HepG2 (cell line): ENCODE measurements around the gene OSGIN1. TPM values are rescaled to one million over a fixed set of nuclear protein-coding genes. Genes with fewer than 3 reads are reported as not detected.

ENCODE experiments used
- EED ChIP-seq: sonication (generic); formaldehyde crosslinking; IDR thresholded peaks from 2 replicates; pipeline ENCODE4 v1.5.0; 2020; ENCODE audit warnings: mild to moderate bottlenecking, missing genetic modification reagents
- REL ChIP-seq: sonication (generic); formaldehyde crosslinking; conservative IDR thresholded peaks from 2 replicates; pipeline ENCODE4 v1.8.0; 2022; ENCODE audit warnings: mild to moderate bottlenecking, missing genetic modification reagents, moderate library complexity
- RXRB ChIP-seq: IDR thresholded peaks from 2 replicates; pipeline ENCODE4 v1.6.1; 2016; ENCODE audit warnings: borderline replicate concordance, missing genetic modification reagents, missing compliant biosample characterization
- SP1 ChIP-seq, 2 experiments: fragments of 450-650 bp in 1 of 2; sonication (generic) in 1 of 2; formaldehyde crosslinking in 1 of 2; IDR thresholded peaks; 2 replicates each; pipeline versions ENCODE4 v1.4.0 to v1.6.1; 2016 to 2020; ENCODE audit warnings: missing genetic modification reagents in 1 of 2
- ZNF446 ChIP-seq: sonication (generic); formaldehyde crosslinking; IDR thresholded peaks from 2 replicates; pipeline ENCODE4 v1.5.0; 2020; ENCODE audit warnings: mild to moderate bottlenecking, missing genetic modification reagents
- ZNF562 ChIP-seq: sonication (generic); formaldehyde crosslinking; IDR thresholded peaks from 2 replicates; pipeline ENCODE4 v1.8.0; 2022; ENCODE audit warnings: missing genetic modification reagents, borderline replicate concordance
- ZNF678 ChIP-seq: sonication (generic); formaldehyde crosslinking; IDR thresholded peaks from 2 replicates; pipeline ENCODE4 v1.4.0; 2020; ENCODE audit warnings: mild to moderate bottlenecking, missing genetic modification reagents
- ZNF878 ChIP-seq: sonication (generic); formaldehyde crosslinking; IDR thresholded peaks from 2 replicates; pipeline ENCODE4 v1.8.1; 2023; ENCODE audit warnings: mild to moderate bottlenecking, missing genetic modification reagents, moderate library complexity
- polyA plus RNA-seq, 8 experiments: library from polyadenylated mRNA; depleted of rRNA in 3 of 8; stranded (reverse) in 7 of 8; unstranded in 1 of 8; fragments of >200 nt; fragmentation: Illumina TruSeq in 4 of 8; extraction: Trizol in 4 of 8; gene quantifications; 2 replicates each; pipeline versions ENCODE4 v1.2.1 to v1.2.3, GENCODE V29; 2011 to 2016; ENCODE audit warnings: low read depth in 4 of 8, missing spikeins in 1 of 8, mixed read lengths in 1 of 8; ENCODE audit not compliant: insufficient read depth in 1 of 8
- total RNA-seq, 5 experiments: library from RNA; depleted of rRNA; stranded (reverse); fragments of >200 nt; fragmentation: Illumina TruSeq; extraction: Trizol; gene quantifications; 2 replicates each; pipeline ENCODE4 v1.2.3, GENCODE V29; 2016; ENCODE audit warnings: low read depth in 1 of 5
- TF ChIP-seq, protein P1 (sequence below): sonication (generic); formaldehyde crosslinking; IDR thresholded peaks from 2 replicates; pipeline ENCODE4 v1.5.0; 2020; ENCODE audit warnings: mild to moderate bottlenecking, missing genetic modification reagents, moderate library complexity
- TF ChIP-seq, protein P2 (sequence below): sonication (generic); formaldehyde crosslinking; conservative IDR thresholded peaks from 2 replicates; pipeline ENCODE4 v1.4.0; 2020; ENCODE audit warnings: missing genetic modification reagents
- TF ChIP-seq, protein P3 (sequence below): sonication (generic); formaldehyde crosslinking; IDR thresholded peaks from 2 replicates; pipeline ENCODE4 v1.4.0; 2020; ENCODE audit warnings: mild to moderate bottlenecking, low read depth, missing genetic modification reagents
- TF ChIP-seq, protein P4 (sequence below): IDR thresholded peaks from 2 replicates; pipeline ENCODE4 v1.6.1; 2018; ENCODE audit warnings: missing genetic modification reagents, mild to moderate bottlenecking, missing compliant biosample characterization
- TF ChIP-seq, protein P5 (sequence below): sonication (generic); formaldehyde crosslinking; IDR thresholded peaks from 2 replicates; pipeline ENCODE4 v1.4.0; 2020; ENCODE audit warnings: missing genetic modification reagents, mild to moderate bottlenecking, borderline replicate concordance
- TF ChIP-seq, protein P6 (sequence below): sonication (generic); formaldehyde crosslinking; IDR thresholded peaks from 2 replicates; pipeline ENCODE4 v1.4.0; 2020; ENCODE audit warnings: missing genetic modification reagents

The OSGIN1 gene
- total and polyA plus RNA-seq, 2 of the 13 experiments (the other 11 are each of a cell fraction or from before 2014, with no cell fraction given) = 20.5 to 27.1 TPM

DNA sequence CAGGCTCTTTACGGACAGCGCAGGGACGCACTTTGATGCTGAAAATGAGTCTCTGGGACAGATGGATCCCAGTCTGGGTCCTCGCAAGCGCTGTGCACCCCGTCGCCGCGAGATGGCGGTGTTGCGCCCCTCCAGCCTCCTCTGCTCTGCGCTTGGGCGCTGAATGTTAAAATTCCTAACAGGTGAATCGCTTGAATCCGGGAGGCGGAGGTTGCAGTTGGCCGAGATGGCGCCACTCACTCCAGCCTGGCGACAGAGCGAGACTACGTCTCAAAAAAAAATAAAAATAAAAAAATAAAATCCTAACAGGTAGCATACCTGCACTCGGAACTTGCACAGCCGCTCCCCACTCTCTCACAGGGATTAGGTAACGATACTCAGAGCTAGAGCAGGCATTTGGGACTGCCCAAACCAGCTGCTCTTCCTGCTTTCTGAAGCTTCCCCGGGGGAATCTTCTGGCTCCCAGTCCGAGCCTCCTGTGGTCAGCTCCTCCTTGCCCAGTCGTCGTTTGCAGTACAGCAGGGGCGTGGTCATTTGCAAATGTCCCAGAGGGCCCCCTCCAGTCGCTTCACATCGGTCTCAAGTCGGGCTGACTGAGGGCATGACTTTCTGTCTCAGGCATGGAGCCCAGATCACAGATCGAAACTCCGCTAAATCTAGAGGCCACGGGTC is 26.2 kb upstream of the OSGIN1 start (continued):
- TF ChIP-seq REL (CRISPR knock-in tag) (no peak), ZNF678 (CRISPR knock-in tag) (no peak), EED (0 out of 2 replicates have a peak, but pooled peaks have one; percentile 57), ZNF878 (CRISPR knock-in tag) (no peak), SP1 (IDR thresholded peaks at IDR 0.05) (no peak), SP1 (CRISPR knock-in tag; IDR thresholded peaks at IDR 0.05) (0 out of 2 replicates have a peak, but pooled peaks have one; percentile 18), RXRB (CRISPR knock-in tag) (peak; percentile 77; the same call in 1 of the 2 replicates), ZNF446 (CRISPR knock-in tag) (no peak), ZNF562 (CRISPR knock-in tag) (no peak)
- TF ChIP-seq, protein P1, sequence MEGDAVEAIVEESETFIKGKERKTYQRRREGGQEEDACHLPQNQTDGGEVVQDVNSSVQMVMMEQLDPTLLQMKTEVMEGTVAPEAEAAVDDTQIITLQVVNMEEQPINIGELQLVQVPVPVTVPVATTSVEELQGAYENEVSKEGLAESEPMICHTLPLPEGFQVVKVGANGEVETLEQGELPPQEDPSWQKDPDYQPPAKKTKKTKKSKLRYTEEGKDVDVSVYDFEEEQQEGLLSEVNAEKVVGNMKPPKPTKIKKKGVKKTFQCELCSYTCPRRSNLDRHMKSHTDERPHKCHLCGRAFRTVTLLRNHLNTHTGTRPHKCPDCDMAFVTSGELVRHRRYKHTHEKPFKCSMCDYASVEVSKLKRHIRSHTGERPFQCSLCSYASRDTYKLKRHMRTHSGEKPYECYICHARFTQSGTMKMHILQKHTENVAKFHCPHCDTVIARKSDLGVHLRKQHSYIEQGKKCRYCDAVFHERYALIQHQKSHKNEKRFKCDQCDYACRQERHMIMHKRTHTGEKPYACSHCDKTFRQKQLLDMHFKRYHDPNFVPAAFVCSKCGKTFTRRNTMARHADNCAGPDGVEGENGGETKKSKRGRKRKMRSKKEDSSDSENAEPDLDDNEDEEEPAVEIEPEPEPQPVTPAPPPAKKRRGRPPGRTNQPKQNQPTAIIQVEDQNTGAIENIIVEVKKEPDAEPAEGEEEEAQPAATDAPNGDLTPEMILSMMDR (CRISPR knock-in tag) = peak; percentile 97
- TF ChIP-seq, protein P2, sequence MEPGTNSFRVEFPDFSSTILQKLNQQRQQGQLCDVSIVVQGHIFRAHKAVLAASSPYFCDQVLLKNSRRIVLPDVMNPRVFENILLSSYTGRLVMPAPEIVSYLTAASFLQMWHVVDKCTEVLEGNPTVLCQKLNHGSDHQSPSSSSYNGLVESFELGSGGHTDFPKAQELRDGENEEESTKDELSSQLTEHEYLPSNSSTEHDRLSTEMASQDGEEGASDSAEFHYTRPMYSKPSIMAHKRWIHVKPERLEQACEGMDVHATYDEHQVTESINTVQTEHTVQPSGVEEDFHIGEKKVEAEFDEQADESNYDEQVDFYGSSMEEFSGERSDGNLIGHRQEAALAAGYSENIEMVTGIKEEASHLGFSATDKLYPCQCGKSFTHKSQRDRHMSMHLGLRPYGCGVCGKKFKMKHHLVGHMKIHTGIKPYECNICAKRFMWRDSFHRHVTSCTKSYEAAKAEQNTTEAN (CRISPR knock-in tag) = no peak
- TF ChIP-seq, protein P3, sequence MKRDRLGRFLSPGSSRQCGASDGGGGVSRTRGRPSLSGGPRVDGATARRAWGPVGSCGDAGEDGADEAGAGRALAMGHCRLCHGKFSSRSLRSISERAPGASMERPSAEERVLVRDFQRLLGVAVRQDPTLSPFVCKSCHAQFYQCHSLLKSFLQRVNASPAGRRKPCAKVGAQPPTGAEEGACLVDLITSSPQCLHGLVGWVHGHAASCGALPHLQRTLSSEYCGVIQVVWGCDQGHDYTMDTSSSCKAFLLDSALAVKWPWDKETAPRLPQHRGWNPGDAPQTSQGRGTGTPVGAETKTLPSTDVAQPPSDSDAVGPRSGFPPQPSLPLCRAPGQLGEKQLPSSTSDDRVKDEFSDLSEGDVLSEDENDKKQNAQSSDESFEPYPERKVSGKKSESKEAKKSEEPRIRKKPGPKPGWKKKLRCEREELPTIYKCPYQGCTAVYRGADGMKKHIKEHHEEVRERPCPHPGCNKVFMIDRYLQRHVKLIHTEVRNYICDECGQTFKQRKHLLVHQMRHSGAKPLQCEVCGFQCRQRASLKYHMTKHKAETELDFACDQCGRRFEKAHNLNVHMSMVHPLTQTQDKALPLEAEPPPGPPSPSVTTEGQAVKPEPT (CRISPR knock-in tag) = no peak
- TF ChIP-seq, protein P4, sequence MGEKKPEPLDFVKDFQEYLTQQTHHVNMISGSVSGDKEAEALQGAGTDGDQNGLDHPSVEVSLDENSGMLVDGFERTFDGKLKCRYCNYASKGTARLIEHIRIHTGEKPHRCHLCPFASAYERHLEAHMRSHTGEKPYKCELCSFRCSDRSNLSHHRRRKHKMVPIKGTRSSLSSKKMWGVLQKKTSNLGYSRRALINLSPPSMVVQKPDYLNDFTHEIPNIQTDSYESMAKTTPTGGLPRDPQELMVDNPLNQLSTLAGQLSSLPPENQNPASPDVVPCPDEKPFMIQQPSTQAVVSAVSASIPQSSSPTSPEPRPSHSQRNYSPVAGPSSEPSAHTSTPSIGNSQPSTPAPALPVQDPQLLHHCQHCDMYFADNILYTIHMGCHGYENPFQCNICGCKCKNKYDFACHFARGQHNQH = peak; percentile 51; the same call in 1 of the 2 replicates
- TF ChIP-seq, protein P5, sequence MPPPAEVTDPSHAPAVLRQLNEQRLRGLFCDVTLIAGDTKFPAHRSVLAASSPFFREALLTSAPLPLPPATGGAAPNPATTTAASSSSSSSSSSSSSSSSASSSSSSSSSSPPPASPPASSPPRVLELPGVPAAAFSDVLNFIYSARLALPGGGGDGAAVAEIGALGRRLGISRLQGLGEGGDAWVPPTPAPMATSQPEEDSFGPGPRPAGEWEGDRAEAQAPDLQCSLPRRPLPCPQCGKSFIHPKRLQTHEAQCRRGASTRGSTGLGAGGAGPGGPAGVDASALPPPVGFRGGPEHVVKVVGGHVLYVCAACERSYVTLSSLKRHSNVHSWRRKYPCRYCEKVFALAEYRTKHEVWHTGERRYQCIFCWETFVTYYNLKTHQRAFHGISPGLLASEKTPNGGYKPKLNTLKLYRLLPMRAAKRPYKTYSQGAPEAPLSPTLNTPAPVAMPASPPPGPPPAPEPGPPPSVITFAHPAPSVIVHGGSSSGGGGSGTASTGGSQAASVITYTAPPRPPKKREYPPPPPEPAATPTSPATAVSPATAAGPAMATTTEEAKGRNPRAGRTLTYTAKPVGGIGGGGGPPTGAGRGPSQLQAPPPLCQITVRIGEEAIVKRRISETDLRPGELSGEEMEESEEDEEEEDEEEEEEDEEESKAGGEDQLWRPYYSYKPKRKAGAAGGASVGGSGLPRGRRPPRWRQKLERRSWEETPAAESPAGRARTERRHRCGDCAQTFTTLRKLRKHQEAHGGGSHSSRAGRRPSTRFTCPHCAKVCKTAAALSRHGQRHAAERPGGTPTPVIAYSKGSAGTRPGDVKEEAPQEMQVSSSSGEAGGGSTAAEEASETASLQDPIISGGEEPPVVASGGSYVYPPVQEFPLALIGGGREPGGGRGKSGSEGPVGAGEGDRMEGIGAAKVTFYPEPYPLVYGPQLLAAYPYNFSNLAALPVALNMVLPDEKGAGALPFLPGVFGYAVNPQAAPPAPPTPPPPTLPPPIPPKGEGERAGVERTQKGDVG (CRISPR knock-in tag) = no peak
- TF ChIP-seq, protein P6, sequence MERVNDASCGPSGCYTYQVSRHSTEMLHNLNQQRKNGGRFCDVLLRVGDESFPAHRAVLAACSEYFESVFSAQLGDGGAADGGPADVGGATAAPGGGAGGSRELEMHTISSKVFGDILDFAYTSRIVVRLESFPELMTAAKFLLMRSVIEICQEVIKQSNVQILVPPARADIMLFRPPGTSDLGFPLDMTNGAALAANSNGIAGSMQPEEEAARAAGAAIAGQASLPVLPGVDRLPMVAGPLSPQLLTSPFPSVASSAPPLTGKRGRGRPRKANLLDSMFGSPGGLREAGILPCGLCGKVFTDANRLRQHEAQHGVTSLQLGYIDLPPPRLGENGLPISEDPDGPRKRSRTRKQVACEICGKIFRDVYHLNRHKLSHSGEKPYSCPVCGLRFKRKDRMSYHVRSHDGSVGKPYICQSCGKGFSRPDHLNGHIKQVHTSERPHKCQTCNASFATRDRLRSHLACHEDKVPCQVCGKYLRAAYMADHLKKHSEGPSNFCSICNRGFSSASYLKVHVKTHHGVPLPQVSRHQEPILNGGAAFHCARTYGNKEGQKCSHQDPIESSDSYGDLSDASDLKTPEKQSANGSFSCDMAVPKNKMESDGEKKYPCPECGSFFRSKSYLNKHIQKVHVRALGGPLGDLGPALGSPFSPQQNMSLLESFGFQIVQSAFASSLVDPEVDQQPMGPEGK = no peak
